SU-DHL-6 (cell line): Measurements from ENCODE around the gene TSC2.

Experiments used
- H2AFZ ChIP-seq: fragments of 200-600 bp; sonication (generic); 2 replicates; pipeline ENCODE4 v1.6.1; 2014; ENCODE audit warnings: low read depth, mild to moderate bottlenecking, moderate library complexity, mixed read lengths, antibody characterized with exemption, low read length; ENCODE audit not compliant: severe bottlenecking
- H3F3A ChIP-seq: fragments of 200-600 bp; shearing (Covaris generic); 2 replicates; pipeline ENCODE4 v1.6.0; 2016; ENCODE audit warnings: antibody characterized with exemption, mild to moderate bottlenecking; ENCODE audit not compliant: insufficient read depth
- H3K27ac ChIP-seq: fragments of 200-600 bp; sonication (generic); 2 replicates; pipeline ENCODE4 v1.5.1; 2016; ENCODE audit warnings: low read depth, mild to moderate bottlenecking, low read length, moderate library complexity, mixed read lengths
- H3K27me3 ChIP-seq: fragments of 200-600 bp; sonication (generic), shearing (Covaris generic); 2 replicates; pipeline ENCODE4 v1.6.0; 2014; ENCODE audit warnings: mild to moderate bottlenecking, low read length
- H3K36me3 ChIP-seq: fragments of 200-600 bp; sonication (generic); 2 replicates; pipeline ENCODE4 v1.6.1; 2014; ENCODE audit warnings: mild to moderate bottlenecking, low read length, mixed read lengths
- H3K4me2 ChIP-seq: fragments of 300-600, 200-600 bp; shearing (Covaris generic), sonication (generic); 2 replicates; pipeline ENCODE4 v1.6.0; 2014; ENCODE audit warnings: low read length, low read depth, mild to moderate bottlenecking; ENCODE audit not compliant: poor library complexity, severe bottlenecking
- H3K4me3 ChIP-seq: fragments of 200-600 bp; sonication (generic); 2 replicates; pipeline ENCODE4 v1.5.1; 2014; ENCODE audit warnings: antibody characterized with exemption, low read length, mild to moderate bottlenecking, mixed read lengths; ENCODE audit not compliant: insufficient read depth, poor library complexity, severe bottlenecking
- H3K79me2 ChIP-seq: fragments of 200-600 bp; sonication (generic); 2 replicates; pipeline ENCODE4 v1.6.1; 2014; ENCODE audit warnings: mild to moderate bottlenecking, low read length, moderate library complexity; ENCODE audit not compliant: insufficient read depth
- H3K9ac ChIP-seq: fragments of 200-600 bp; sonication (generic); 2 replicates; pipeline ENCODE4 v1.7.0; 2014; ENCODE audit warnings: mild to moderate bottlenecking, low read length
- H3K9me2 ChIP-seq: fragments of 200-600 bp; sonication (generic); replicated peaks from 2 replicates; pipeline ENCODE4 v1.6.1; 2014; ENCODE audit warnings: low read length; ENCODE audit not compliant: insufficient read depth
- H3K9me3 ChIP-seq: fragments of 200-600 bp; sonication (generic); 2 replicates; pipeline ENCODE4 v1.6.1; 2014; ENCODE audit warnings: low read length, mixed read lengths; ENCODE audit not compliant: insufficient read depth
- H4K20me1 ChIP-seq: fragments of 200-600 bp; sonication (generic); 2 replicates; pipeline ENCODE4 v1.6.1; 2014; ENCODE audit warnings: low read depth, mild to moderate bottlenecking, antibody characterized with exemption, low read length, moderate library complexity, mixed read lengths
- EZH2phosphoT487 ChIP-seq: fragments of 200-600 bp; sonication (generic), shearing (Covaris generic); conservative IDR thresholded peaks from 2 replicates; pipeline ENCODE4 v1.6.1; 2018; ENCODE audit warnings: mild to moderate bottlenecking, antibody characterized with exemption, low read length, moderate library complexity, mixed read lengths
- TF ChIP-seq, protein P1 (sequence below): fragments of 200-600 bp; sonication (generic); IDR thresholded peaks from one replicate; pipeline ENCODE4 v1.5.1; 2017; ENCODE audit warnings: antibody characterized with exemption, mild to moderate bottlenecking, low read length, moderate library complexity; ENCODE audit not compliant: insufficient read depth, poor library complexity, severe bottlenecking

TSC2 gene

DNA sequence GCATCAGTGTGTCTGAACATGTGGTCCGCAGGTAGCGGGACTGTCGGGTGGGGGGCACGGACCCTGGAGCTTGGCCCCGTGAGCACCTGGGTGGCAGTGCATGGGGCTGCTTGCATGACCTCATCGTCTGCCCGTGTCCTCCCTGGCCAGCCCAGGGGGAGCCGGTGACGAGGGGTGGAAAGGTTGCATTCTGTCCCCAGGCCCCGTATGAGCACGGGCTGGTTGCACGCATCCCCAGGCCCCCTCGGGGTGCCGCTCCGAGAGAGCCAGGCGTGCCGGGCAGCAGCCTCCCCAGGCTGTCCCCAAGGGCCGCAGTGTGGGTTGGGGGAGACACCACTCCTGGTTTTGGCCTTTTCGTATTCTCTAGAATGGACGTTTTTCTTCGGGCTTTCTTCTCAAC, 29.9 kb downstream of the TSC2 start:
- TF ChIP-seq EZH2phosphoT487: no peak
- TF ChIP-seq, protein P1, sequence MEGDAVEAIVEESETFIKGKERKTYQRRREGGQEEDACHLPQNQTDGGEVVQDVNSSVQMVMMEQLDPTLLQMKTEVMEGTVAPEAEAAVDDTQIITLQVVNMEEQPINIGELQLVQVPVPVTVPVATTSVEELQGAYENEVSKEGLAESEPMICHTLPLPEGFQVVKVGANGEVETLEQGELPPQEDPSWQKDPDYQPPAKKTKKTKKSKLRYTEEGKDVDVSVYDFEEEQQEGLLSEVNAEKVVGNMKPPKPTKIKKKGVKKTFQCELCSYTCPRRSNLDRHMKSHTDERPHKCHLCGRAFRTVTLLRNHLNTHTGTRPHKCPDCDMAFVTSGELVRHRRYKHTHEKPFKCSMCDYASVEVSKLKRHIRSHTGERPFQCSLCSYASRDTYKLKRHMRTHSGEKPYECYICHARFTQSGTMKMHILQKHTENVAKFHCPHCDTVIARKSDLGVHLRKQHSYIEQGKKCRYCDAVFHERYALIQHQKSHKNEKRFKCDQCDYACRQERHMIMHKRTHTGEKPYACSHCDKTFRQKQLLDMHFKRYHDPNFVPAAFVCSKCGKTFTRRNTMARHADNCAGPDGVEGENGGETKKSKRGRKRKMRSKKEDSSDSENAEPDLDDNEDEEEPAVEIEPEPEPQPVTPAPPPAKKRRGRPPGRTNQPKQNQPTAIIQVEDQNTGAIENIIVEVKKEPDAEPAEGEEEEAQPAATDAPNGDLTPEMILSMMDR: no peak
- H2AFZ ChIP-seq: no peak overlapping the region
- H3K36me3 ChIP-seq: no peaks in the 10 kb centered on the region
- no peak overlapping the region for H3K27ac ChIP-seq
- no peaks in the 10 kb centered on the region for H4K20me1 ChIP-seq
- H3K4me3 ChIP-seq: no peak overlapping the region
- no peaks in the 10 kb centered on the region for H3K27me3 ChIP-seq
- no peaks in the 10 kb centered on the region for H3F3A ChIP-seq
- no peaks in the 10 kb centered on the region for H3K79me2 ChIP-seq
- no peak overlapping the region for H3K4me2 ChIP-seq
- no peaks in the 10 kb centered on the region for H3K9me2 ChIP-seq
- H3K9me3 ChIP-seq: no peaks in the 10 kb centered on the region
- H3K9ac ChIP-seq: no peak overlapping the region

DNA sequence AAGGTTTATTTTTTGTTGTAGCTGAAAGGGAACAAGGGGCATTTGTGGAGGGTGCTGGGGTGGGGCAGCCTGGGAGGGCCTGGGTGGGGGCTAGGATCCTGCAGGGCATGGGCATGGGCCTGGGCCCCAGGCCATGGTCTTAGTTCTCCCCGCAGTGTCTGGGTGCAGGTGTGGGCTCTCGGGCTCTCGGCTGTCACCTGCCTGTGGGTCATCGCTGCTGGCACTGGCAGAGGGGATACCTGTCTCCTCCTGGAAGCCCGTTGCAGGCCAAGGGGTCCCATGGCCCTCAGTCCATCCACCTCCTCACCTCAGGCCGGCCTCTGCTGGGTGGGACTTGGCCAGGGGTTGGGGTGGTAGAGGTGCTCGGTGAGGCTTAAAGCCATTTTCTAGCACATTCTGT, 30.3 kb downstream of the TSC2 start:
- H3K9me2 ChIP-seq: no peaks in the 10 kb centered on the region
- H3K9me3 ChIP-seq: no peaks in the 10 kb centered on the region
- H3K4me3 ChIP-seq: no peak overlapping the region
- no peaks in the 10 kb centered on the region for H4K20me1 ChIP-seq
- TF ChIP-seq, protein P1: no peak
- no peak for TF ChIP-seq EZH2phosphoT487
- no peaks in the 10 kb centered on the region for H3K27me3 ChIP-seq
- H3K27ac ChIP-seq: no peak overlapping the region
- no peaks in the 10 kb centered on the region for H3K79me2 ChIP-seq
- H3K36me3 ChIP-seq: no peaks in the 10 kb centered on the region
- no peaks in the 10 kb centered on the region for H3F3A ChIP-seq
- no peak overlapping the region for H3K4me2 ChIP-seq
- no peak overlapping the region for H3K9ac ChIP-seq
- H2AFZ ChIP-seq: no peak overlapping the region

DNA sequence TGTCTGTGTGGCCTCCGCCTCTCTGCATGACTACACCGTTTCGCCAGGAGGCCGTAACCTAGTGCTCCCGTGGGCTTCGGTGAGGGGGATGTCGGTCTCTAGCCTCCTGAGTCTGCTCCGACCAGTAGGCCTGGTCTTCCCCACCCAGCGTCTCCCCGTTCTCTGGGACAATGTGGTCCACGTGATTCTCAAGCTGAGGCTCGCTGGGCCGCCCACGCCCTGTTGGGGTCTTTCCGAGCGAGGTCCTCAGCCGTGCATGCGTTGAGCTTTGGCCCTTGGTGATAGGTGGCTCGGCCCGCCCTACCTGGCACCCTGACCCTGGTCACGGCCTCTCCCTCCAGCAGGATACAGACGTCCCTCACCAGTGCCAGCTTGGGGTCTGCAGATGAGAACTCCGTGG, 30.9 kb downstream of the TSC2 start:
- TF ChIP-seq EZH2phosphoT487: no peak
- TF ChIP-seq, protein P1: no peak
- Histone ChIP-seq H3K36me3 (no peaks in the 10 kb centered on the region), H3K27ac (no peak overlapping the region), H2AFZ (no peak overlapping the region), H3K79me2 (no peaks in the 10 kb centered on the region), H3K4me2 (no peak overlapping the region), H4K20me1 (no peaks in the 10 kb centered on the region), H3F3A (no peaks in the 10 kb centered on the region), H3K27me3 (no peaks in the 10 kb centered on the region), H3K9me3 (no peaks in the 10 kb centered on the region), H3K9me2 (no peaks in the 10 kb centered on the region), H3K4me3 (no peak overlapping the region), H3K9ac (no peak overlapping the region)
